Liver (tissue), 3 donors: ENCODE results near the gene MC2R.

Source experiments
- CTCF ChIP-seq: fragments of 150-350 bp; IDR thresholded peaks from 2 replicates; pipeline ENCODE4 v1.5.1; 2017; ENCODE audit warnings: improper control_type of control experiment, low read depth, low read length; ENCODE audit not compliant: missing input control
- RAD21 ChIP-seq, 2 donors: IDR thresholded peaks; 2 replicates each; pipeline ENCODE4 v1.6.1; 2016; ENCODE audit warnings: antibody characterized with exemption in 2 of 2, mild to moderate bottlenecking in 2 of 2
- RXRA ChIP-seq, 2 donors: IDR thresholded peaks; 2 replicates each; pipeline ENCODE4 v1.6.1; 2017 to 2018; ENCODE audit warnings: antibody characterized with exemption in 2 of 2, mild to moderate bottlenecking in 1 of 2
- SP1 ChIP-seq: IDR thresholded peaks from 2 replicates; pipeline ENCODE4 v1.6.1; 2018; ENCODE audit warnings: antibody characterized with exemption, mild to moderate bottlenecking
- ZBTB33 ChIP-seq: IDR thresholded peaks from 2 replicates; pipeline ENCODE4 v1.6.1; 2016; ENCODE audit warnings: antibody characterized with exemption
- TF ChIP-seq, protein P1 (sequence below): IDR thresholded peaks from 2 replicates; pipeline ENCODE4 v1.6.1; 2016; ENCODE audit warnings: antibody characterized with exemption, mild to moderate bottlenecking
- donor health status: healthy.
- donor health status: healthy.

DNA sequence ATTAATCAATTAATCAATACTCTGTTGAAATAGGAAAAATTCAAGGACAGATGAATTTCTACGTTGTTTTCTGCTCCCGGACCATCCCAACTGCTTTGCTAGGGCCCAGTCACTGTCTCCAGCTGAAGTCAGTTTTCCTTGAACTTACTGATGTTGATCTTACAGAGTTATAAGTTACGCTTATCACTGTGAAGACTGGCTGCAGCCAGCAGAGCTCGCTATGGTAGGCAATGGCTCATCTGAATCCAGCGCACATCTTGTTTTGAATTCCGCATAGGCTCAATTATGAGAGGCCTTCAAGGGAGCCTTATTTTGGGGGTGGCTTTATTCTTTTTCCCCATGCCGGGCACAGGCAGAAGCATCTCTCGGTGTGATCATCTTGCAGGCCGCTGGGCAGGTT is 2.7 kb downstream of the MC2R start:
- TF ChIP-seq CTCF: no peak
- TF ChIP-seq, protein P1, sequence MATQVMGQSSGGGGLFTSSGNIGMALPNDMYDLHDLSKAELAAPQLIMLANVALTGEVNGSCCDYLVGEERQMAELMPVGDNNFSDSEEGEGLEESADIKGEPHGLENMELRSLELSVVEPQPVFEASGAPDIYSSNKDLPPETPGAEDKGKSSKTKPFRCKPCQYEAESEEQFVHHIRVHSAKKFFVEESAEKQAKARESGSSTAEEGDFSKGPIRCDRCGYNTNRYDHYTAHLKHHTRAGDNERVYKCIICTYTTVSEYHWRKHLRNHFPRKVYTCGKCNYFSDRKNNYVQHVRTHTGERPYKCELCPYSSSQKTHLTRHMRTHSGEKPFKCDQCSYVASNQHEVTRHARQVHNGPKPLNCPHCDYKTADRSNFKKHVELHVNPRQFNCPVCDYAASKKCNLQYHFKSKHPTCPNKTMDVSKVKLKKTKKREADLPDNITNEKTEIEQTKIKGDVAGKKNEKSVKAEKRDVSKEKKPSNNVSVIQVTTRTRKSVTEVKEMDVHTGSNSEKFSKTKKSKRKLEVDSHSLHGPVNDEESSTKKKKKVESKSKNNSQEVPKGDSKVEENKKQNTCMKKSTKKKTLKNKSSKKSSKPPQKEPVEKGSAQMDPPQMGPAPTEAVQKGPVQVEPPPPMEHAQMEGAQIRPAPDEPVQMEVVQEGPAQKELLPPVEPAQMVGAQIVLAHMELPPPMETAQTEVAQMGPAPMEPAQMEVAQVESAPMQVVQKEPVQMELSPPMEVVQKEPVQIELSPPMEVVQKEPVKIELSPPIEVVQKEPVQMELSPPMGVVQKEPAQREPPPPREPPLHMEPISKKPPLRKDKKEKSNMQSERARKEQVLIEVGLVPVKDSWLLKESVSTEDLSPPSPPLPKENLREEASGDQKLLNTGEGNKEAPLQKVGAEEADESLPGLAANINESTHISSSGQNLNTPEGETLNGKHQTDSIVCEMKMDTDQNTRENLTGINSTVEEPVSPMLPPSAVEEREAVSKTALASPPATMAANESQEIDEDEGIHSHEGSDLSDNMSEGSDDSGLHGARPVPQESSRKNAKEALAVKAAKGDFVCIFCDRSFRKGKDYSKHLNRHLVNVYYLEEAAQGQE: no peak
- TF ChIP-seq ZBTB33: no peak
- TF ChIP-seq RAD21 (IDR thresholded peaks at IDR 0.05): no peak
- no peak for TF ChIP-seq SP1
- TF ChIP-seq RXRA (IDR thresholded peaks at IDR 0.05): no peak
